ENCODE results near the gene PDGFB.

DNA sequence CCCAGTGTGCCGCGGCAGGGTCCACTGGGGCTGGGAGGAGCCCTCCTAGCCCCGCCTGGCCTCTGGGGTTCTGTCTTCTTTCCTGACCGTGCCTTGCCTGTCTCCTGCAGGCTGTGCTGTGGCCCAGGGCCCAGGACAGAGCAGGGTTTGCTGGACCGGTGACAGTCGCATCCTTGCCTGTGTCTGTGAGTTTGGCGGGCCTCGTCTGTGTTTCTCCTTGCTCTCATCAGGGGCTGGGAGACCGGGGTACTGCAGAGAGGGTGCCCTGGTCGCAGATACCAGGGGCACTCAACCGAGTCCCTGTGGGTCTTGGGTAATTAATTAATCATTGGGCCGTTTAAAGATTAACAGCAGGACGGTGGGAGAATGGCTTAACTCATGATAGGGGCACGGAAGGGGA lies 44.8 kb upstream of the PDGFB start:
- TF ChIP-seq, protein P1, sequence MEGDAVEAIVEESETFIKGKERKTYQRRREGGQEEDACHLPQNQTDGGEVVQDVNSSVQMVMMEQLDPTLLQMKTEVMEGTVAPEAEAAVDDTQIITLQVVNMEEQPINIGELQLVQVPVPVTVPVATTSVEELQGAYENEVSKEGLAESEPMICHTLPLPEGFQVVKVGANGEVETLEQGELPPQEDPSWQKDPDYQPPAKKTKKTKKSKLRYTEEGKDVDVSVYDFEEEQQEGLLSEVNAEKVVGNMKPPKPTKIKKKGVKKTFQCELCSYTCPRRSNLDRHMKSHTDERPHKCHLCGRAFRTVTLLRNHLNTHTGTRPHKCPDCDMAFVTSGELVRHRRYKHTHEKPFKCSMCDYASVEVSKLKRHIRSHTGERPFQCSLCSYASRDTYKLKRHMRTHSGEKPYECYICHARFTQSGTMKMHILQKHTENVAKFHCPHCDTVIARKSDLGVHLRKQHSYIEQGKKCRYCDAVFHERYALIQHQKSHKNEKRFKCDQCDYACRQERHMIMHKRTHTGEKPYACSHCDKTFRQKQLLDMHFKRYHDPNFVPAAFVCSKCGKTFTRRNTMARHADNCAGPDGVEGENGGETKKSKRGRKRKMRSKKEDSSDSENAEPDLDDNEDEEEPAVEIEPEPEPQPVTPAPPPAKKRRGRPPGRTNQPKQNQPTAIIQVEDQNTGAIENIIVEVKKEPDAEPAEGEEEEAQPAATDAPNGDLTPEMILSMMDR (IDR thresholded peaks at IDR 0.05 in 4 of 5, conservative IDR thresholded peaks at IDR 0.05 in 1 of 5) = no peak
- TF ChIP-seq POLR2A (IDR thresholded peaks at IDR 0.05) = no peak
